ENCODE data around the gene LMTK2.

Gene LMTK2

DNA sequence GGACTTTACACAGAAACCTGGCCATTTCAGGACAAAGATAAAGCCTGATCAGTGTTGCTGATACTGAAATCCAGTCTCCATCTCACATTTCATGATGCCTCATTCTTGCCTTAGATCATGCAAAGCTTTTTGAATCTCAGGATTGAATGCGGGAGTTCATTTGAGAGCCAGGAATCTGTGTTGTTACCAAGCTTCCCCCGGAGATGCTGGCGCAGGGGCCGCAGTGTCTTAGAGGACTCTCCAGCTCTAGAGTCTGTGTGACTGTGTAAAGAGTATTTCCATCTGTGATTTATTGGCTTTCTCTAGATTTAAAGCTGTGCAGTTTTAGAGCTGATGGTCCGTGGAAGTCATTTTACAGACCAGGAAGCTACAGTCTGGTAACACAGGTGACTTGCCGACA lies 32.0 kb downstream of the LMTK2 start:
- FAIRE-seq = no peak

- FAIRE-seq = no peak
These were observed 36.0 kb downstream of the LMTK2 start for GRCh38 chr7:98142658-98143057.

- FAIRE-seq = no peak
These were observed 41.9 kb downstream of the LMTK2 start for GRCh38 chr7:98148607-98149006.

GRCh38 chr7:98149116-98149692 lies 42.5 kb downstream of the LMTK2 start:
- FAIRE-seq = no peak

GRCh38 chr7:98151884-98152283 lies 45.2 kb downstream of the LMTK2 start:
- FAIRE-seq = no peak

DNA sequence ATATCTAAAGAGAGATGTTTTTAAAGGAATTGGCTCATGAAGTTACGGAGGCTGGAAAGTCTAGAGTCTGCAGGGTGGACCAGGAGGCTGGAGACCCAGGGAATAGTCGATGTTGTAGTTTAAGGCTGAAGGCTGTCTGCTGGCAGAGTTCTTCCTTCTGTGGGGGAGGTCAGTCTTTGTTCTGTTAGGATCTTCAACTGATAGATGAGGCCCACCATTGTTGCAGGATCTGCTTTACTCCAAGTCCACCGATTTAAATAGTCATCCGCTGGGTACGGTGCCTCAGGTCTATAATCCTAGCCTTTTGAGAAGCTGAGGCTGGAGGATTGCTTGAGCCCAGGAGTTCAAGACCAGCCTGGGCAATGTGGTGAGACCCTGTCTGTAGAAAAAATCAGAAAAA lies 50.0 kb downstream of the LMTK2 start:
- no peak for FAIRE-seq

DNA sequence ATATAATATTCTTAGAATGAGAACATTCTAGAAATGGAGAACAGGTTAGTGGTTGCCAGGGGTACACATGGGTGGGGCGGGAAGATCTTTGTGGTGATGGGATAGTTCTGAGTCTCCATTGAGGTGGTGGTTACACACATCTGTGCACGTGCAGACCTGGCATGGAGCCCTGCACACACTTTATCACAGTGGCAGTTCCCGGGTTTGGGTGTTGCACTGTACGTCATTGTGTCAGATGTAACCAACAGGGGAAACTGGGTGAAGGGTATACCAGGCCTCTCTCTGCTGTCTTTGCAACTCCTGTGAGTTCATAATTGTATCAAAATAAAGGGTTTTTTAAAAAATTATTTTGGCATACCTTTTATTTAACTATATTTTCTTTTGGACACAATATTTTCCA lies 51.1 kb downstream of the LMTK2 start:
- FAIRE-seq = no peak

- FAIRE-seq = no peak
These were observed 56.1 kb downstream of the LMTK2 start for GRCh38 chr7:98162758-98163157.

- no peak for FAIRE-seq
These were observed 56.6 kb downstream of the LMTK2 start for GRCh38 chr7:98163269-98163668.

- no peak for FAIRE-seq
These were observed 57.2 kb downstream of the LMTK2 start for GRCh38 chr7:98163704-98164494.

DNA sequence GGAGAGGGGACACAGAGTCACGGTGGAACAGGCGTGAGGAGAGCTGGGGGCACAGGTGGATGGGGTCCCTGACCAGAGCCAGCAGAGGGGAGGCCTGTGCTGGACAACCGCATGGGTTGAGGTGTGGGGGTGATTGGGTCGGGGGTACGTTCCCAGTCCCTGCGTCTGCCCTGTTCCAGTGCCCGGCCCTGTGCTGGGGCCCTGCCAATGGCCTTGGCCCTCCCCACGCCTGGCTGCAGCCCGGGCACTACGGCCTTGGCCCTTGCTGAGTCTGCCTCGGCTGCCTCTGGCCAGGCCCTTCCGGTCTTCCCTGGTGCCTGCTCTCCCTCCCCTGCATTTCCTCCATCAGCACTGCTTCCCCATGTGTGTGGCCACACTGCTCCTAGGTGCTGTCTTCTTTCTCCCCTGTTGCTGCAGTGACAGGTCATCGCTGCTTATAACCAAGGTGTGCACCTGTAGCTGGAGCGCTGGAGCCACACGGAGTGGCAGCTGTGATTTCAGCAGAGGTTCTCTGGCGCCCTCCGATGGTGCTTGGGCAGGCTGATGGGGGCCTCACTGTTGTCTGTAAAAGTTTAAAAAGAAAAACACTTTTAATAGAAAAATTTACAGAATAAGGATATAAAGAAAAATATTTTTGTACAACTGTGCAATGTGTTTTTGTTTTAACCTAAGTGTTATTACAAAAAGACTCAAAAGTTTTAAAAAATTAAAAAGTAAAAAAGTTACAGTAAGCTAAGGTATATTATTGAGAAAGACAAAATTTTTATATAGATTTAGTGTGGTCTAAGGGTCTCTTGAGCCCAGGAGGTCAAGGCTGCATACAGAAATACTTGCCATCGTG lies 59.4 kb downstream of the LMTK2 start:
- no peak for FAIRE-seq

DNA sequence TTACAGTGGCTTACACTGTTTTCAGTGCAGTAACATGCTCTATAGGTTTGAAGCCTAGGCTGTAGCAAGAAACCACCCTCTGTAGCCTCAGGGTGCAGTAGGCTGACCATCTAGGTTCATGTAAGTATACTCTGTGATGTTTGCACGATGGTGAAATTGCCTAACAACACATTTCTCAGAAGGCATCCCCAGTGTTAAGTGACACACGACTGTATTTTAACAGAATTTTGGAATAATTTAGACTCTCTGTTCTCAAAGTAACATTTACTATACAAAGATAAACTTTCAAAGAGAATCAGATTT lies 60.0 kb downstream of the LMTK2 start:
- no peak for FAIRE-seq

- FAIRE-seq = no peak
These were observed 61.0 kb downstream of the LMTK2 start for GRCh38 chr7:98167653-98168052.

DNA sequence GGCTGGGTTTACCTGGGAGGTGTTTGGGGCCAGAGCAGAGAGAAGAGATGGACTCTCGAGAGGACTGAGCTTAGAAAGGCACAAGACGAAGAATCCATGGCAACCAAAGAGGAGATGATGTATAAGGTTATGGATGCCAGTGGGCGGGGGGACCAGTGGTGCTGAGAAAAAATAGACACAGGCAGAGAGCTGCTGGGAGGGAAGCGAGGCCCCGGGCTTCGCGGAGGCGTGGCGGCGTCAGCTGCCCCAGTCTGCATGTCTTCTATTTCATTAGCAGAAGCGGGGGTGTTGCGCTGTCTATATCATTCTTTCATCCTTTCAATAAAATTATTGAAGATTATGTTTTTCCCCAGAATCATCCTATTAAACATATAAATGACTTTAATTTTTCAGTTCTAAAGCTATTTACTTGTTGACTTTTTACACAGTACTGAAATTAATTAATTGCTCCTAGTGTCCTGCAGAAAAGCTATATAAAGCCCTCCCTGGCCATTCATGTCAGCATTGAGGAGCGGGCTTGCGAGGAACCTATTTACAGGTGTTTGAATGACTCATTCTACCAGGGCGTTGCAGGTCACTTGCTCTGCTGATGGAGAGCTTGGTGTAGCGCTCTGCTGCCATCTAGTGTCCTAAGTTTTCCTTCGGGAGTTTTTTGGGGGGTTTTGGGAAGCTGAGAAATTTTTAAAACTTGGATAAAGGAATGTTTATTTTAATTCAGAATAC lies 61.7 kb downstream of the LMTK2 start:
- FAIRE-seq = peak; percentile 29

DNA sequence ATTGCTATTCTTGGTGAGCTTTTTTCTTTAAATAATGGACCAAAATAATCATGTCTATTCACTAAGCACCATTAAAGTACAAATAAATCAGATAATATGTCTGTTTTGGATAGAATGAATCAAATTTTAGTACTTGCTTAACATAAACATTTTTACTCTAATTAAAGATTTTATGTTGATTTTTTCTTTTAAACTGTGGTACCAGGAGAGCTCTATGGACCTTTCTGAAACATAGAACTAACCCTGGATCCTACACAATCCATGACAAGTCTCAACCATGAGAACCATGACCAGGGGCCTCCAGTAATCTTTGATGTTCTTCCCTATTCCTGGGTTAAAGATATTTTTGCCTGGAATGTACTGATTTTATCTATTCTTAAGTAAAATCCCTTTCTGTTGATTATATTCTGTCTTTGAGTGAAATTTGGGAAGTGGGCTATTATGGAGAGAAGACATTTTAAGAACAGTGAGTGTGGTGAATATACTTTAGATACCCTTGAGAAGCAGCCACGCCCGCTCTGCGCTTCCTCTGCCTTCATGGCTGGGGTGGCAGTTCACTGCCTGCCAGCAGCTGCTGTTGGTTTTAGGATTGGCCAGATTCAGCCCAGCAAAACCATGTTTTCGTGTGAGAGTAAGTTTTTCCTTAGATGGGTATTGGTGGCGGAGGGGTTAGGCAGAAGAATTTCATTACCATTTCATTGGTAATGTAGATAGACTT lies 62.4 kb downstream of the LMTK2 start:
- no peak for FAIRE-seq

GRCh38 chr7:98170966-98171365 lies 64.3 kb downstream of the LMTK2 start:
- no peak for FAIRE-seq

GRCh38 chr7:98171449-98171848 lies 64.8 kb downstream of the LMTK2 start:
- FAIRE-seq = no peak

DNA sequence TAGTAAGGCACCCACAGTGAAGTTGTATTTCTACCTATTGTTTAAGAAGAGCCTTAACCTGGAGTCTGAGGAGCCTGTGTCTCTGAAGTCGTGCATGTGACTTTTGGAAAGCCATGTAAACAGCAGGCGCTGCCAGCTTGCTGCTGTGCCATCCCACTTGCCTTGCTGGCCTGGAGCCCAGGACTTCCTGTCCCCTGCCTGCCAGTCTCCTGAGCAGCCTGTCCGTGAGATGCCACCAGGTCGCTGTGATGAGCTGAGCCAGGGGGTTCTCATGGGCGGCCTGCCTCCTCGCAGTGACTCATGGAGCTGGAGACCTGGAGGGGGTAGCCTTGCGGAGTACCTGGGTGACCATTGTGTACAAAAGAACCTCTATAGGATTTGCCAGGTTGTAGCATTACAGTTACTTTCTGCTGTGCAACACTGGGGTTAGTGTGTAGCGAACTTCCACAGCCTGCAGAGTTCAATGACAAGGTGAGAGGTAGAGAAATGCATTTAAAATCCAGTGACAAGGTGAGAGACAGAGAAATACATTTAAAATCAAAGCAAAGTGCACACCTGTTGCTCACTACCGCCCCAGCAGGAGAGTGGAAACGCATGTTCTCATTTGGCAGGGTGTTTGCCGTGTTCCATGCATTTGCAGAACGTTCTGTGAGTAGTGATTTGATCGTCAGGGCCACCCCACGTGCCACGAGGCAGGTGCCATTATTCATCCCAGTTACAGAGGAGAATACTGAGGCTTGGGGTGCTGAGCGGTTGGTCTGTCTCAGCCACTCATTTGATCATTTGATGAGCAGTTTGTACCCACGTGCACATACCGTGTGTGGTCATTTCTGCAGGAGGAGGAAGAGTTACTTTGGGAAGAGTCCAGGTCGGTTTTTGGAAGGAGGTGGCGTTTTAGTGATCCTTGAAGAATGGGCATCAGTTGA lies 67.9 kb downstream of the LMTK2 start:
- FAIRE-seq = no peak

GRCh38 chr7:98175260-98175940 lies 68.7 kb downstream of the LMTK2 start:
- no peak for FAIRE-seq

DNA sequence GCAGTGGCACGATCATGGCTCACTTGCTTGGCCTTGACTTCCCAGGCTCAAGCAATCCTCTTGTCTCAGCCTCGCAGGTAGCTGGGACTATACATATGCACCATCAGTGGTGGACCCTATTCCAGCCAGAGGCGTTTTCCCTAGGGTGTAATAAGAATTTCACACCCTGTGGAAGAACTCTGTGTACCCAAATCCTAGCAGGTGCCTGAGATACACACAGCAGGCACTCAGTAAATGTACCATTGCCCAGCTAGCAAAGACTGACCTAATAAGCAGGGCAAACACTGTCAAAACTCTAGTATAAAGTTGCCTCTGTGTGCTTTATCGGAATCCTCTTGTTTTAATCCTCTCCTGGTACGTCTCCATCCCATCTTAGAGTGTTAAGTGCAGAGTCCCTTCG lies 70.9 kb downstream of the LMTK2 start:
- FAIRE-seq = no peak

GRCh38 chr7:98178321-98178720 lies 71.7 kb downstream of the LMTK2 start:
- no peak for FAIRE-seq

Data from endometrium (tissue), 2 donors.